Left colon (tissue), 2 donors: Measurements from ENCODE around the gene DNAJC8. TPM values are rescaled to one million over a fixed set of nuclear protein-coding genes. Genes with fewer than 3 reads are reported as not detected.
A peak's percentile ranks its signal among the peaks of the same experiment; 100 is the strongest.

ENCODE experiments used
- ATAC-seq: fragments of 200-7000 bp; cut with Tn5 transposase; one replicate; pipeline ENCODE4 v1.9.1; 2020; ENCODE audit warnings: mild to moderate bottlenecking, moderate library complexity
- DNase-seq, 2 donors: peaks; one replicate each; pipeline ENCODE4 v3.0.0-alpha.2; 2020
- intact Hi-C, 2 donors: fragments of 100-400 bp; cut with DNase I in 1 of 2; cut with micrococcal nuclease in 1 of 2; formaldehyde crosslinking; loops; one replicate each; pipeline versions ENCODE4 v1.11.2 to v1.14.0; 2022; cut with DNase I, micrococcal nuclease
- long read RNA-seq: library from polyadenylated mRNA; unstranded; transcript quantifications from one replicate; pipeline ENCODE4 v2.0.0, GENCODE V29; 2021
- total RNA-seq, 2 donors: library from RNA; stranded (reverse); fragmentation: NEBNext Ultra II Directional; extraction: Animal tissue kit (Norgen Biotek cat#: 25700); gene quantifications; one replicate each; pipeline ENCODE4 v1.2.1, GENCODE V29; 2021
- donor health status: DM: no; HTN: no; CAD: no.
- donor health status: DM: yes; HTN: yes; CAD: no.

The DNAJC8 gene
- total RNA-seq = 10 to 100 TPM; 45.7 to 48.6 TPM
- long read RNA-seq, transcript DNAJC8-201 (9 exons, 1,759 nt) = major isoform, 133 of 159 reads
- long read RNA-seq, transcript DNAJC8-205 (10 exons, 1,600 nt) = minor isoform, 5 of 159 reads
- long read RNA-seq, partial matches to known transcripts = 8 of 159 reads
- long read RNA-seq, other reads (novel, unspliced or antisense) = 12 of 159 reads

- DNase-seq = peak; percentile 96 to 98
- intact Hi-C loops = no loop called here
Observed at GRCh38 chr1:28232558-28233263, at the start of gene DNAJC8. DNAJC8 (minus strand) TSS chr1:28233029; CDS start chr1:28232998, 31 bp downstream.

GRCh38 chr1:28281608-28282425, 49.0 kb upstream of the DNAJC8 start:
- DNase-seq = peak; percentile 39 to 55
- intact Hi-C loops = no loop called here
- ATAC-seq = peak; percentile 43

More at GRCh38 chr1:28232558-28233263, at the start of gene DNAJC8:
- peak; percentile 61 for ATAC-seq

- intact Hi-C loops = no loop called here
- peak; percentile 34 to 54 for DNase-seq
- ATAC-seq = peak; percentile 61
Observed at GRCh38 chr1:28280977-28281381, 48.1 kb upstream of the DNAJC8 start.

GRCh38 chr1:28280501-28280900, 47.7 kb upstream of the DNAJC8 start:
- peak; percentile 26 for ATAC-seq

GRCh38 chr1:28279721-28280120, 46.9 kb upstream of the DNAJC8 start:
- intact Hi-C loops = no loop called here
- ATAC-seq (no peak), DNase-seq (no peak)

More at GRCh38 chr1:28280501-28280900, 47.7 kb upstream of the DNAJC8 start:
- intact Hi-C loops = no loop called here
- no peak for DNase-seq

- intact Hi-C loops = no loop called here
- no peak for ATAC-seq
Observed at GRCh38 chr1:28278763-28279162, 45.9 kb upstream of the DNAJC8 start.

GRCh38 chr1:28273216-28273860, 40.5 kb upstream of the DNAJC8 start:
- DNase-seq (no peak), ATAC-seq (no peak)
- intact Hi-C loops = no loop called here

More at GRCh38 chr1:28278763-28279162, 45.9 kb upstream of the DNAJC8 start:
- no peak for DNase-seq

- intact Hi-C loops = no loop called here
- DNase-seq (no peak), ATAC-seq (no peak)
Observed at GRCh38 chr1:28272215-28272852, 39.5 kb upstream of the DNAJC8 start.

- intact Hi-C loops = no loop called here
- no peak for ATAC-seq
- no peak for DNase-seq
Observed at GRCh38 chr1:28269529-28269928, 36.7 kb upstream of the DNAJC8 start.

- DNase-seq = no peak
- ATAC-seq = no peak
- intact Hi-C loops = no loop called here
Observed at GRCh38 chr1:28267633-28268032, 34.8 kb upstream of the DNAJC8 start.

GRCh38 chr1:28266920-28267322, 34.1 kb upstream of the DNAJC8 start:
- ATAC-seq = no peak
- DNase-seq = no peak
- intact Hi-C loops = no loop called here

- ATAC-seq = no peak
- DNase-seq = no peak
- intact Hi-C loops = no loop called here
Observed at GRCh38 chr1:28265577-28265976, 32.7 kb upstream of the DNAJC8 start.

- ATAC-seq (no peak), DNase-seq (no peak)
- intact Hi-C loops = no loop called here
Observed at GRCh38 chr1:28264897-28265296, 32.1 kb upstream of the DNAJC8 start.

- intact Hi-C loops = no loop called here
- ATAC-seq (no peak), DNase-seq (no peak)
Observed at GRCh38 chr1:28260803-28261174, 28.0 kb upstream of the DNAJC8 start.

GRCh38 chr1:28259934-28260802, 27.3 kb upstream of the DNAJC8 start:
- DNase-seq (peak; percentile 77 to 82), ATAC-seq (peak; percentile 64)
- intact Hi-C loops = loop anchor here in 1 of 2 donors (5.0 kb wide), 1 partner anchor 67 kb away; the partner anchor contains the start of gene MED18

- ATAC-seq (peak; percentile 94), DNase-seq (peak; percentile 99)
- intact Hi-C loops = loop anchor here in 1 of 2 donors (5.0 kb wide), 1 partner anchor 68 kb away; the partner anchor contains the start of gene MED18
Observed at GRCh38 chr1:28259252-28259933, 26.6 kb upstream of the DNAJC8 start, which contains the start of gene SESN2. SESN2 (plus strand) TSS chr1:28259518; CDS start chr1:28259848, 330 bp downstream.
